Effector memory CD8-positive, alpha-beta T cell (primary cell): ENCODE measurements around the gene CYP4F12.
"Not testable (repeated sequence)": the region's sequence is repeated elsewhere in the genome, so short reads cannot be mapped to it uniquely, and the experiment has no call there.

Source experiments
- ATAC-seq: fragments of 150-1000 bp; cut with Tn5 transposase; replicated peaks from 2 replicates; pipeline ENCODE4 v1.10.0; 2021; ENCODE audit warnings: mild to moderate bottlenecking, moderate library complexity
- DNase-seq, 3 experiments: peaks; one replicate each; pipeline ENCODE4 v3.0.0; 2021
- H3K27ac Mint-ChIP-seq, 2 donors: one replicate each; pipeline ENCODE4 v1.8.0; 2022; ENCODE audit warnings: mild to moderate bottlenecking in 2 of 2, mixed read lengths in 2 of 2, moderate library complexity in 2 of 2
- H3K27me3 Mint-ChIP-seq, 2 donors: one replicate each; pipeline ENCODE4 v1.8.0; 2022; ENCODE audit warnings: mixed read lengths in 2 of 2
- H3K36me3 Mint-ChIP-seq: one replicate; pipeline ENCODE4 v1.8.0; 2022; ENCODE audit warnings: mild to moderate bottlenecking, moderate library complexity, mixed read lengths; ENCODE audit not compliant: insufficient read depth
- H3K4me1 Mint-ChIP-seq, 2 donors: one replicate each; pipeline ENCODE4 v1.8.0; 2022; ENCODE audit warnings: low read depth in 2 of 2, mixed read lengths in 2 of 2
- H3K4me3 Mint-ChIP-seq, 2 donors: one replicate each; pipeline ENCODE4 v1.8.0; 2022; ENCODE audit warnings: mild to moderate bottlenecking in 2 of 2, mixed read lengths in 2 of 2, moderate library complexity in 2 of 2
- H3K9me3 Mint-ChIP-seq, 2 donors: one replicate each; pipeline ENCODE4 v1.8.0; 2022; ENCODE audit warnings: mixed read lengths in 2 of 2

Gene CYP4F12

GRCh38 chr19:15666883-15667282 is 6.0 kb upstream of the CYP4F12 start:
- Mint-ChIP-seq H3K27me3 (peaks cover 9 to 12% of the 10 kb centered on the region in 2 donors), H3K36me3 (no peaks in the 10 kb centered on the region), H3K4me1 (no peaks in the 10 kb centered on the region), H3K4me3 (no peak overlapping the region), H3K9me3 (no peaks in the 10 kb centered on the region), H3K27ac (no peak overlapping the region)
- DNase-seq: no peak
- no peak for ATAC-seq

GRCh38 chr19:15669440-15669839 is 3.4 kb upstream of the CYP4F12 start:
- H3K9me3 Mint-ChIP-seq: no peaks in the 10 kb centered on the region
- no peak overlapping the region for H3K4me3 Mint-ChIP-seq
- H3K36me3 Mint-ChIP-seq: no peaks in the 10 kb centered on the region
- no peak for ATAC-seq
- H3K27me3 Mint-ChIP-seq: no peaks in the 10 kb centered on the region
- no peak for DNase-seq
- peaks cover 7 to 9% of the 10 kb centered on the region in 2 donors for H3K4me1 Mint-ChIP-seq
- no peak overlapping the region for H3K27ac Mint-ChIP-seq

GRCh38 chr19:15669891-15670290 is 3.0 kb upstream of the CYP4F12 start:
- H3K4me1 Mint-ChIP-seq: peaks cover 7 to 9% of the 10 kb centered on the region in 2 donors
- no peak overlapping the region for H3K4me3 Mint-ChIP-seq
- no peak overlapping the region for H3K27ac Mint-ChIP-seq
- ATAC-seq (no peak), DNase-seq (no peak)
- no peaks in the 10 kb centered on the region for H3K27me3 Mint-ChIP-seq
- no peaks in the 10 kb centered on the region for H3K9me3 Mint-ChIP-seq
- no peaks in the 10 kb centered on the region for H3K36me3 Mint-ChIP-seq

DNA sequence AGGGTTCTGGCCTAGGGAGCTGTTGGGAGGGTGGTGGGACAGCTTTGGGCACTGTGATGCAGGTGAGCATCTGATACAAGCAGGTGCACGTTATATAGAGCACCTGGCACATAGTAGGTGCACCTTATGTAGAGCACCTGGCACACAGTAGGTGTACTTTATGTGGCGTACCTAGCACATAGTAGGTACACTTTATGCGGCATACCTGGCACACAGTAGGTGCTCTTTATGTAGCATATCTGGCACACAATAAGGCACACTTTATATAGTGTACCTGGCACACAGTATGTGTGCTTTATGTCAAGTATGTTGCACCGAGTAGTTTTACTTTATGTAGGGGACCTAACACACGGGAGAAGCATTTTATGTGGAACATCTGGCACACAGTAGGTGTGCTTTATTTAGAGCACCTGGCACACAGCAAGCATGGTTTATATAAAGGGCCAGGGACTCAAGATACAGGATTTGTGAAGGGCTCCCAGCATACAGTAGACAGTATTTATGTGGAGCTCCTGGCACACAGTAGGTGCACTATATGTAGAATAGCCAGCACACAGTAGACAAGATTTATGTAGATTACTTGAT is 1.6 kb upstream of the CYP4F12 start:
- Mint-ChIP-seq H3K27ac (no peak overlapping the region), H3K9me3 (no peaks in the 10 kb centered on the region), H3K4me3 (no peak overlapping the region), H3K27me3 (no peaks in the 10 kb centered on the region), H3K4me1 (peaks cover 7 to 9% of the 10 kb centered on the region in 2 donors), H3K36me3 (no peaks in the 10 kb centered on the region)
- no peak for ATAC-seq
- no peak for DNase-seq

GRCh38 chr19:15671891-15672579 is 852 bp upstream of the CYP4F12 start:
- Mint-ChIP-seq H3K27ac (peak overlapping the region; percentile 58 to 74), H3K9me3 (no peaks in the 10 kb centered on the region), H3K27me3 (no peaks in the 10 kb centered on the region), H3K36me3 (no peaks in the 10 kb centered on the region), H3K4me1 (peaks cover 7 to 9% of the 10 kb centered on the region in 2 donors), H3K4me3 (no peak overlapping the region)
- no peak for DNase-seq
- no peak for ATAC-seq

DNA sequence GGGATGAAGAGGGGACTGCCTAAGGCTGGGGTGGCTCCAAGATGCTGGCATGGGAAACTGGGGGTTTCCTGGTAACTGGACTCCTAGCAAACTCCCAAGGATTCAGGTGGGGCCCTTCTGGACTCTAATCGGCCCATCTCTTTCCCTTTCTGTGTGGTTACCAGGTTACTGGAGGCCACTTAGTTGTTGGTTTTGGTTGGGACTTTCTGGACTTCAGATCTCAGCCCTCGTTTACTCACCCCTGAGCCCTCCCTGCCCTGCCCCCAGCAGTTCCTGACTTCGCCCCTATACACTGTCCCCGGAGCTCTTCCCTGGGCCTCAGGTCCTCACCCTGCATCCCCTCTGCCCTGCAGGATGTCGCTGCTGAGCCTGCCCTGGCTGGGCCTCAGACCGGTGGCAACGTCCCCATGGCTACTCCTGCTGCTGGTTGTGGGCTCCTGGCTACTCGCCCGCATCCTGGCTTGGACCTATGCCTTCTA is 328 bp downstream of the CYP4F12 start:
- no peaks in the 10 kb centered on the region for H3K36me3 Mint-ChIP-seq
- ATAC-seq (peak; percentile 67), DNase-seq (no peak)
- H3K27me3 Mint-ChIP-seq: peaks cover 0 to 6% of the 10 kb centered on the region in 2 donors
- peak overlapping the region in 1 of 2 donors; percentile 17 for H3K4me3 Mint-ChIP-seq
- peak overlapping the region; percentile 58 to 74 for H3K27ac Mint-ChIP-seq
- peaks cover 0 to 2% of the 10 kb centered on the region in 2 donors for H3K9me3 Mint-ChIP-seq
- H3K4me1 Mint-ChIP-seq: peaks cover 7 to 9% of the 10 kb centered on the region in 2 donors

DNA sequence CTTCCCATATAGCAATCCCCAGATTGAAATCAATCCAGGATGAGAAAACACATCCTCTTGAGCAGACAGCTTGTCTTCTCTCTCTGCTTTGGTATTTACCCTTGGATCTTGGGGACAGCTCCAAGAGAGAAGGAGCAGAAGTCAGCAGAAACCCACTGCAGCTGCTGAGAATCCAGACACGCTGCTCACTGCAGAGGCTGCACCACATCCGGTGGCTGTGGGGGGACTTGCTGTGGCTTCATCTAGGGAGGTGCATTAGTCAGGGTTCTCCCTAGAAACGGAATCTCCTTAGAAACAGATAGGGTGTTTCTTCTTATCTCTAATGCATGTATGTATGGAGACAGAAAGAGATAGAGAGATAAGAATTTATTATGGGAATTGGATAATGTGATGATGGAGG is 2.7 kb downstream of the CYP4F12 start:
- Mint-ChIP-seq H3K27ac (no peak overlapping the region), H3K36me3 (no peaks in the 10 kb centered on the region), H3K27me3 (peaks cover 6% of the 10 kb centered on the region in 2 donors), H3K4me1 (peaks cover 7 to 9% of the 10 kb centered on the region in 2 donors), H3K4me3 (no peak overlapping the region), H3K9me3 (peaks cover 0 to 2% of the 10 kb centered on the region in 2 donors)
- ATAC-seq: no peak
- DNase-seq: no peak

- no peak for ATAC-seq
- Mint-ChIP-seq H3K27ac (no peak overlapping the region), H3K9me3 (peaks cover 0 to 2% of the 10 kb centered on the region in 2 donors), H3K36me3 (no peaks in the 10 kb centered on the region), H3K27me3 (peaks cover 27 to 34% of the 10 kb centered on the region in 2 donors), H3K4me1 (no peaks in the 10 kb centered on the region), H3K4me3 (no peak overlapping the region)
- DNase-seq: no peak
Observed at GRCh38 chr19:15679089-15679488, 6.2 kb downstream of the CYP4F12 start.

DNA sequence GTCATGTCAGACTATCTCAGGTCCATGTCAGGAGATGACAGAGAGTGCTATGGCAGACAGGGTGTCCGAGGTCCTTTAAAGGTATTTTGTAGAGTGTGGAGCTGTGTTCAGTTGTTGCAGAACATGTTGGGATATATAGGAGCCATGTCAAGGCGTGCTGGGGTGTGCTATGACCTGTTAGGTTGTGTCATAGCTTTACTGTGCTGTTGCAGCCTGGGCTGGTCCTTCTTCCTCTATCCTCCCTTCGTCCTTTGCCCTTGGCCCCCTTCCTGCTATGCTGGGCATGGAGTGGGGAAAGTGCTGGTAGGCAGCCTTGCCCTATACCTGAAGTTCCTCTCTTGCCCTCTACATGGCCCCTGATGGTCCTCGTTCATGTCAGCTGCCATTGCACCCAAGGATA is 7.0 kb downstream of the CYP4F12 start:
- H3K4me3 Mint-ChIP-seq, ATAC-seq, H3K27ac Mint-ChIP-seq, DNase-seq, H3K4me1 Mint-ChIP-seq, H3K36me3 Mint-ChIP-seq, H3K9me3 Mint-ChIP-seq: not testable (repeated sequence)
- peaks cover 35 to 42% of the 10 kb centered on the region in 2 donors for H3K27me3 Mint-ChIP-seq

DNA sequence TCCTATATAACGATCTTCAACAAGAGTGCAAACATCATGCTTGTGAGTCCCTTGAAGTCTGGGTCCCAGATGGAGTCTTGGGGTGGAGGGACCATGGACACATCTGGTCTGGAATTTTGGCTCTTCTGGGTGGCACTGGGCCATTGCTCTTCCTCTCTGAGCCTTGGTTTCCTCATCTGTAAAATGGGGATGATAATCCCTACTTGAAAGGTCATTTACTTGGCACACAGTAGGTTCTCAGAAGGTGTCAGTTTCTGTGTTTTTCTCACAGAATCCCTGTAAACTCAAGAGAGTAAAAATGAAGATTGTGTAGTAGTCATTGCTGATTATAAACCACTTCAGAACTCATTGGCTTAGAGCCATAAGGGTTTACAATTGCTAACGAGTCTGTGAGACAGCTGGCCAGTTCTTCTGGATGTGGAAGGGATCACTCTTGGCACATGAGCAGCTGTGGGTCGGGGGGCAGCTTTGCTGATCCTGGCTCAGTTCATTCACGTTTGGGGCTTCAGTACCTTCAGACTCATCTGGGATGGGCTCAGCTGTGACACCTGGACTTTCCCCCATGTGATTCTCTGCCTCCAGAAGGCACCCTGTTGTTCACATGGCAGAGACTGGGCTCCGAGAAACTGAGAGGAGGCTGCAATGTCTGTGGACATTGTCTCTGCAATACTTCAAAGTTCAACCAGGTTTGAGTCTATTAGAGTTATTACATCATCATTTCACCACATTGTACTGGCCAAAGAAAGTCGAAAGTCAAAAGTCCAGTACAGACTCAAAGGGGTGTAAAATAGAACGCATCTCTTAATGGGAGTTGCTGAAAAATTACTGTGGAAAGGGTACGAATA is 7.8 kb downstream of the CYP4F12 start:
- DNase-seq (no peak), ATAC-seq (no peak)
- H3K27me3 Mint-ChIP-seq: peaks cover 40 to 46% of the 10 kb centered on the region in 2 donors
- no peaks in the 10 kb centered on the region for H3K36me3 Mint-ChIP-seq
- no peak overlapping the region for H3K4me3 Mint-ChIP-seq
- peaks cover 0 to 2% of the 10 kb centered on the region in 2 donors for H3K9me3 Mint-ChIP-seq
- no peak overlapping the region for H3K27ac Mint-ChIP-seq
- H3K4me1 Mint-ChIP-seq: no peaks in the 10 kb centered on the region

- no peaks in the 10 kb centered on the region for H3K36me3 Mint-ChIP-seq
- H3K4me3 Mint-ChIP-seq: no peak overlapping the region
- H3K27ac Mint-ChIP-seq: no peak overlapping the region
- no peaks in the 10 kb centered on the region for H3K4me1 Mint-ChIP-seq
- H3K27me3 Mint-ChIP-seq: peaks cover 44 to 70% of the 10 kb centered on the region in 2 donors
- ATAC-seq (no peak), DNase-seq (no peak)
- H3K9me3 Mint-ChIP-seq: peaks cover 0 to 3% of the 10 kb centered on the region in 2 donors
Observed at GRCh38 chr19:15683411-15683810, 10.5 kb downstream of the CYP4F12 start.

- ATAC-seq: no peak
- Mint-ChIP-seq H3K36me3 (no peaks in the 10 kb centered on the region), H3K9me3 (peaks cover 0 to 5% of the 10 kb centered on the region in 2 donors), H3K27ac (no peak overlapping the region), H3K27me3 (peaks cover 44 to 74% of the 10 kb centered on the region in 2 donors), H3K4me3 (no peak overlapping the region), H3K4me1 (no peaks in the 10 kb centered on the region)
- DNase-seq: no peak
Observed at GRCh38 chr19:15684828-15685227, 11.9 kb downstream of the CYP4F12 start.

DNA sequence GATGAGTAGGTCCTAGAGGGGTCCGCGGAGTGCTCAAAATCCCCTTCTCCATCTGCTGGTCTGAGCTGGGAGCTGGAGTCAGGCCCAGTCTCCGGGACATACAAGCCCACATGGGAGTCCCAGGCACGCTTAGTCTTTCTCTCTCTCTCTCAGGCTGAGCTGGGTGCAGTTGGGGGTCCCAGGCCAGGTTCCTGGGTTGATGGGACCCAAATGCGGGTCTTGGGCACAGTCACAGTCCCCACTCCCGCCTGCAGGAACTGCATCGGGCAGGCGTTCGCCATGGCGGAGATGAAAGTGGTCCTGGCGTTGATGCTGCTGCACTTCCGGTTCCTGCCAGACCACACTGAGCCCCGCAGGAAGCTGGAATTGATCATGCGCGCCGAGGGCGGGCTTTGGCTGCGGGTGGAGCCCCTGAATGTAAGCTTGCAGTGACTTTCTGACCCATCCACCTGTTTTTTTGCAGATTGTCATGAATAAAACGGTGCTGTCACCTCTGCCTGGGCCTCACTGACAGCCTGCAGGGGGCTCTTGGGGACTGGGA is 23.8 kb downstream of the CYP4F12 start:
- H3K4me3 Mint-ChIP-seq: no peak overlapping the region
- DNase-seq (no peak), ATAC-seq (no peak)
- H3K27me3 Mint-ChIP-seq: peaks cover 48 to 67% of the 10 kb centered on the region in 2 donors
- no peaks in the 10 kb centered on the region for H3K36me3 Mint-ChIP-seq
- H3K27ac Mint-ChIP-seq: no peak overlapping the region
- no peaks in the 10 kb centered on the region for H3K9me3 Mint-ChIP-seq
- H3K4me1 Mint-ChIP-seq: no peaks in the 10 kb centered on the region
